ENCODE measurements around the gene CTSA. TPM values are rescaled to one million over a fixed set of nuclear protein-coding genes. Genes with fewer than 3 reads are reported as not detected.

Gene CTSA
- total and polyA plus RNA-seq, 9 of the 15 experiments (the other 6 are each of a cell fraction or from before 2014, with no cell fraction given): 8.8 to 61.7 (median 28.3) TPM

- H3K9me1 ChIP-seq (ENCODE audit: control insufficient read depth, insufficient read depth, low read length): peaks cover 8% of the 10 kb centered on the region
- H3K36me3 ChIP-seq (ENCODE audit: control insufficient read depth, insufficient read depth, low read length): peaks cover 91% of the 10 kb centered on the region
- POLR2A ChIA-PET: interaction anchor here (0.7 to 2.7 kb wide), 7 partner anchors 8 to 88 kb away, joined by 3 to 15 read pairs (median 7); partner anchors contain the start of genes ACOT8, PCIF1 and ZSWIM3
- no peaks in the 10 kb centered on the region for H3K9me3 ChIP-seq (replicated peaks; ENCODE audit: control insufficient read depth, insufficient read depth, low read depth, low read length)
- H2AFZ ChIP-seq (ENCODE audit: low read depth, low read length): no peak overlapping the region
- TF ChIP-seq FOXA3 (CRISPR knock-in tag; conservative IDR thresholded peaks at IDR 0.05 in 1 of 2, IDR thresholded peaks at IDR 0.05 in 1 of 2) (no peak), HSF4 (CRISPR knock-in tag; IDR thresholded peaks at IDR 0.05; ENCODE audit: borderline replicate concordance) (no peak), IRF9 (tag; IDR thresholded peaks at IDR 0.05) (no peak), POLR3G (IDR thresholded peaks at IDR 0.05; ENCODE audit: extremely low read depth, insufficient read length, insufficient replicate concordance) (no peak), JUNB (CRISPR knock-in tag; conservative IDR thresholded peaks at IDR 0.05) (no peak), ARID1B (IDR thresholded peaks at IDR 0.05) (no peak), PPARD (CRISPR knock-in tag; IDR thresholded peaks at IDR 0.05) (no peak), C11orf30 (IDR thresholded peaks at IDR 0.05; ENCODE audit: low read depth) (no peak), ZNF274 (IDR thresholded peaks at IDR 0.05; ENCODE audit: borderline replicate concordance, low read depth, low read length) (no peak), NEUROD1 (IDR thresholded peaks at IDR 0.05; ENCODE audit: borderline replicate concordance, low read depth, low read length, partially characterized antibody) (no peak)
- TF ChIP-seq, protein P1, sequence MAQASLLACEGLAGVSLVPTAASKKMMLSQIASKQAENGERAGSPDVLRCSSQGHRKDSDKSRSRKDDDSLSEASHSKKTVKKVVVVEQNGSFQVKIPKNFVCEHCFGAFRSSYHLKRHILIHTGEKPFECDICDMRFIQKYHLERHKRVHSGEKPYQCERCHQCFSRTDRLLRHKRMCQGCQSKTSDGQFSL (CRISPR knock-in tag; IDR thresholded peaks at IDR 0.05): no peak
- TF ChIP-seq, protein P1 (tag; IDR thresholded peaks at IDR 0.05): no peak
- in situ Hi-C loops (cut with MboI) (no loop called here), intact Hi-C loops (cut with micrococcal nuclease) (no loop called here)
- no peak for ATAC-seq
- H4K20me1 ChIP-seq (replicated peaks; ENCODE audit: control insufficient read depth, insufficient read depth, low read length): peaks cover 13% of the 10 kb centered on the region; the same call in 1 of the 2 replicates
- no peak overlapping the region for H3K4me3 ChIP-seq
- no peaks in the 10 kb centered on the region for H3K27me3 ChIP-seq (ENCODE audit: control insufficient read depth in 2 of 2, insufficient read depth in 2 of 2, low read length in 2 of 2)
- peak overlapping the region in 1 of 2 experiments; percentile 71; a peak in 2 of 4 replicates for H3K9ac ChIP-seq (ENCODE audit: insufficient read depth in 1 of 2, low read depth in 2 of 2, low read length in 2 of 2)
- H3K27ac ChIP-seq (ENCODE audit: extremely low read depth, low read depth, low read length): peak overlapping the region; percentile 75; the same call in 2 of the 3 replicates
- DNase-seq (ENCODE audit: extremely low read depth in 1 of 4, low spot score in 3 of 4): no peak
- FAIRE-seq: peak; percentile 40
- H3K4me1 ChIP-seq (replicated peaks in 1 of 2; ENCODE audit: control insufficient read depth in 2 of 2, insufficient read depth in 2 of 2, low read length in 2 of 2): peaks cover 20 to 44% of the 10 kb centered on the region in 2 experiments
- no peak overlapping the region for H3K4me2 ChIP-seq (ENCODE audit: insufficient read depth, low read length)
- H3K79me2 ChIP-seq (ENCODE audit: control insufficient read depth, insufficient read depth, low read length): no peaks in the 10 kb centered on the region
- CTCF ChIA-PET (ENCODE audit: low intra/inter-chr PET ratio): no interaction called here
- 85% methylated on average over 18 of the region's 19 CpGs for WGBS (ENCODE audit: insufficient coverage, low coverage, missing lambda C conversion rate)
- BruUV-seq (replicated peaks): no TSS peak
Measured at GRCh38 chr20:45944965-45945677, 54.0 kb downstream of the CTSA start.

All from K562 (cell line).